Heart right ventricle (tissue), 16 donors: ENCODE results near the gene ERBB4. TPM values are rescaled to one million over a fixed set of nuclear protein-coding genes. Genes with fewer than 3 reads are reported as not detected.
"Not testable (repeated sequence)": the region's sequence is repeated elsewhere in the genome, so short reads cannot be mapped to it uniquely, and the experiment has no call there.

Experiments
- ATAC-seq, 8 donors: fragments of 200-7000 bp; cut with Tn5 transposase; one replicate each; pipeline ENCODE4 v1.9.1; 2020; ENCODE audit warnings: mild to moderate bottlenecking in 8 of 8, moderate library complexity in 8 of 8, moderate number of reproducible peaks in 1 of 8
- DNase-seq, 2 donors: peaks; one replicate each; pipeline ENCODE4 v3.0.0-alpha.2; 2020
- H3K27ac ChIP-seq, 10 donors: fragments of 200-600 bp; sonication (generic) in 2 of 10; one replicate each; pipeline versions ENCODE4 v1.5.0 to v1.8.0; 2020 to 2022; ENCODE audit warnings: mild to moderate bottlenecking in 3 of 10
- H3K27me3 ChIP-seq, 7 donors: fragments of 200-600 bp; one replicate each; pipeline ENCODE4 v1.8.0; 2021 to 2022; ENCODE audit warnings: mild to moderate bottlenecking in 2 of 7
- H3K36me3 ChIP-seq, 9 donors: fragments of 200-600 bp; sonication (generic) in 1 of 9; one replicate each; pipeline versions ENCODE4 v1.5.0 to v1.8.0; 2020 to 2022; ENCODE audit warnings: mild to moderate bottlenecking in 2 of 9
- H3K4me1 ChIP-seq, 9 donors: fragments of 200-600 bp; sonication (generic) in 1 of 9; one replicate each; pipeline versions ENCODE4 v1.5.0 to v1.8.0; 2020 to 2022; ENCODE audit warnings: mild to moderate bottlenecking in 4 of 9
- H3K4me3 ChIP-seq, 10 donors: fragments of 200-600 bp; sonication (generic) in 2 of 10; one replicate each; pipeline versions ENCODE4 v1.5.0 to v1.8.0; 2020 to 2022; ENCODE audit warnings: mild to moderate bottlenecking in 7 of 10, moderate library complexity in 2 of 10
- H3K9me3 ChIP-seq, 11 donors: fragments of 200-600 bp in 10 of 11; sonication (generic) in 2 of 11; one replicate each; pipeline versions ENCODE4 v1.5.0 to v1.8.0; 2013 to 2022; ENCODE audit warnings: mild to moderate bottlenecking in 2 of 11, control low read depth in 1 of 11, moderate library complexity in 1 of 11
- CTCF ChIP-seq, 9 donors: fragments of 200-600 bp; sonication (generic) in 2 of 9; IDR thresholded peaks; one replicate each; pipeline versions ENCODE4 v1.5.0 to v1.8.0; 2021 to 2022; ENCODE audit warnings: antibody characterized with exemption in 9 of 9, mild to moderate bottlenecking in 5 of 9, moderate library complexity in 1 of 9
- WGBS, 2 donors: extraction: QIAGEN DNeasy Blood & Tissue Kit; methylation state at CpG; one replicate each; pipeline ENCODE4 v1.1.7; 2013; ENCODE audit warnings: inconsistent platforms in 1 of 2; 5-methylcytosine and 5-hydroxymethylcytosine counted together
- intact Hi-C, 10 donors: fragments of 100-400 bp; cut with DNase I; formaldehyde crosslinking; loops; one replicate each; pipeline versions ENCODE4 v1.11.1 to v1.14.2; 2022
- polyA plus RNA-seq, 2 donors: library from polyadenylated mRNA; stranded (reverse); fragments of 200-250 nt; gene quantifications; one replicate each; pipeline ENCODE4 v1.2.3, GENCODE V29; 2013
- total RNA-seq, 10 donors: library from RNA; stranded (reverse); fragmentation: NEBNext Ultra II Directional in 3 of 10; extraction: Animal tissue kit (Norgen Biotek cat#: 25700) in 3 of 10; gene quantifications; one replicate each; pipeline versions ENCODE4 v1.2.1 to v1.2.4, GENCODE V29; 2021 to 2023
- donor health status: Arrhythmogenic right ventricular cardiomyopathy.
- donor health status: ischemic (EF 13 %, LVEDD 7.1; RV severe dilation, severe dysfunction).
- donor health status: healthy with polysubstance abuse.
- donor health status: DM: no; HTN: yes; CAD: no.
- donor health status: DM: no; HTN: no; CAD: no.
- donor health status: ischemic (EF 25% LVEDD 6.9; RV normal size, moderate dysfunction).
- donor health status: ischemic (EF 25% LVEDD 5.7; RV mildly dilated, moderate dysfunction).
- donor health status: healthy.
- donor health status: DM: yes; HTN: yes; CAD: no.
- donor health status: Ischemic cardiomyopathy.
- donor health status: ischemic (EF 35%, LVEDD 5.7; RV mildly dilated, moderate dysfunction).
- donor health status: nonischemic (EF 11% LVEDD 7.7; RV severe dilation, severe dysfunction).
- donor health status: DM: yes; HTN: yes; CAD: no.
- donor health status: PGD.
- donor health status: ischemic (EF 29% LVEDD 5.4; RV normal size, mild dysfunction).
- donor health status: nonischemic (EF 23%, LVEDD 6.1; RV moderate dilation, normal function).

ERBB4 gene
- total and polyA plus RNA-seq, 12 donors: 1.2 to 24.6 (median 16.1) TPM

GRCh38 chr2:212107014-212107413 lies 431.6 kb downstream of the ERBB4 start:
- TF ChIP-seq CTCF (IDR thresholded peaks at IDR 0.05): no peak
- H3K4me3 ChIP-seq: no peak overlapping the region
- no peak for ATAC-seq
- no peaks in the 10 kb centered on the region for H3K27me3 ChIP-seq
- no peak overlapping the region for H3K27ac ChIP-seq
- H3K9me3 ChIP-seq: peaks cover 0 to 7% (median 0%) of the 10 kb centered on the region in 11 donors
- intact Hi-C loops: no loop called here
- DNase-seq: no peak
- 70 to 83% methylated on average over 2 of the region's 2 CpGs for WGBS, 2 donors
- H3K36me3 ChIP-seq: no peaks in the 10 kb centered on the region
- H3K4me1 ChIP-seq: no peaks in the 10 kb centered on the region

- ATAC-seq, H3K4me3 ChIP-seq, H3K36me3 ChIP-seq, H3K9me3 ChIP-seq, H3K4me1 ChIP-seq, H3K27ac ChIP-seq, intact Hi-C loops, DNase-seq, H3K27me3 ChIP-seq: not testable (repeated sequence)
Measured at GRCh38 chr2:212106536-212106935, 432.1 kb downstream of the ERBB4 start.

- Histone ChIP-seq H3K27ac (no peak overlapping the region), H3K4me3 (no peak overlapping the region), H3K27me3 (no peaks in the 10 kb centered on the region), H3K36me3 (no peaks in the 10 kb centered on the region), H3K4me1 (no peaks in the 10 kb centered on the region), H3K9me3 (no peaks in the 10 kb centered on the region)
- DNase-seq (no peak), ATAC-seq (no peak)
- intact Hi-C loops: no loop called here
- TF ChIP-seq CTCF (IDR thresholded peaks at IDR 0.05): no peak
Measured at GRCh38 chr2:212099658-212100057, 438.9 kb downstream of the ERBB4 start.

GRCh38 chr2:212098966-212099365 lies 439.6 kb downstream of the ERBB4 start:
- DNase-seq (no peak), ATAC-seq (no peak)
- Histone ChIP-seq H3K4me3 (no peak overlapping the region), H3K4me1 (no peaks in the 10 kb centered on the region), H3K27me3 (no peaks in the 10 kb centered on the region), H3K36me3 (no peaks in the 10 kb centered on the region), H3K9me3 (no peaks in the 10 kb centered on the region), H3K27ac (no peak overlapping the region)
- TF ChIP-seq CTCF (IDR thresholded peaks at IDR 0.05): no peak
- intact Hi-C loops: no loop called here

- Histone ChIP-seq H3K27me3 (no peaks in the 10 kb centered on the region), H3K9me3 (no peaks in the 10 kb centered on the region), H3K4me3 (no peak overlapping the region), H3K4me1 (no peaks in the 10 kb centered on the region), H3K36me3 (no peaks in the 10 kb centered on the region), H3K27ac (no peak overlapping the region)
- TF ChIP-seq CTCF (IDR thresholded peaks at IDR 0.05): no peak
- no peak for ATAC-seq
- intact Hi-C loops: no loop called here
- 75 to 77% methylated on average over 1 of the region's 1 CpG for WGBS, 2 donors
- no peak for DNase-seq
Measured at GRCh38 chr2:212097001-212097400, 441.6 kb downstream of the ERBB4 start.
